ENCODE results near the gene NME4.

Gene NME4

DNA sequence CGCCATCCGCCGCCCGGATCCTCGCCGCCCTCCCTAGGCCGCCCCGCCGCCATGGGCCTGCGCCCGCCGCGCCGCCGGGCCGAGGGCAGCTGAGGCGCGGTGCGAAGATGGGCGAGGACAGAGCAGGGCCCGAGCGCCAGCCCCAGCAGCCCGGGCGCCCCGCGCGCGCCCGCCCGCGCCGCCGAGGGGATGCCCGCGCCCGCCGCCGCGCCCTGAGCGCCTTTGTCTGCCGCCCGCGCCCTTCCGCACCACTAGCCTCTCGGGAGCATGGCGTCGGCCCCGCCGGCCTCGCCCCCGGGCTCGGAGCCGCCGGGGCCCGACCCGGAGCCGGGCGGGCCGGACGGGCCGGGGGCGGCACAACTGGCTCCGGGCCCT lies 28.7 kb downstream of the NME4 start:
- FAIRE-seq, result no peak
- TF ChIP-seq POLR2A (IDR thresholded peaks at IDR 0.05; ENCODE audit: low read depth, low read length) (no peak; the same call in 1 of the 2 replicates), POLR2AphosphoS5 (IDR thresholded peaks at IDR 0.05; ENCODE audit: low read depth, low read length) (no peak), TAF1 (IDR thresholded peaks at IDR 0.05; ENCODE audit: borderline replicate concordance, low read depth, low read length) (no peak)
- DNase-seq (ENCODE audit: insufficient read length), result no peak

DNA sequence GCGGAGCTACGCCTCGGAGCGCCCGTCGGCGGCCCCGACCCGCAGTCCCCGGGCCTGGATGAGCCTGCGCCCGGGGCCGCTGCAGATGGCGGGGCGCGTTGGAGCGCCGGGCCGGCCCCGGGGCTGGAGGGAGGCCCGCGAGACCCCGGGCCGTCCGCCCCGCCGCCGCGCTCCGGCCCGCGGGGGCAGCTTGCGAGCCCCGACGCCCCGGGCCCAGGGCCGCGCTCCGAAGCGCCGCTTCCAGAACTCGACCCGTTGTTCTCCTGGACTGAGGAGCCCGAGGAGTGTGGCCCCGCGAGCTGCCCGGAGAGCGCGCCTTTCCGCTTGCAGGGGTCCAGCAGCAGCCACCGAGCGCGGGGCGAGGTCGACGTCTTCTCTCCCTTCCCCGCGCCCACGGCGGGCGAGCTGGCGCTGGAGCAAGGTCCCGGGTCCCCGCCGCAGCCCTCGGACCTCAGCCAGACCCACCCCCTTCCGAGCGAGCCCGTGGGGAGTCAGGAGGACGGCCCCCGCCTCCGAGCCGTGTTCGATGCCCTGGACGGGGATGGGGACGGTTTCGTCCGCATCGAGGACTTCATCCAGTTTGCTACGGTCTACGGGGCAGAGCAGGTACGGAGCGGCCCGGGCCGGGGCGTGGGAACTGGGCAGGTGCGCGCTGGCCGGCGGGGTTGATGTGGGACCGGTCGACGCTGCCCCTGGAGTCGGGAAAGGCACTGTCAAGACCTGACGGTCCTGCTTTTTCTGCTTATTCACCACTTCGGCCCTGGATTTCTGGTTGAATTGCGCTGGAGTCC lies 29.3 kb downstream of the NME4 start:
- TF ChIP-seq TAF1 (IDR thresholded peaks at IDR 0.05; ENCODE audit: borderline replicate concordance, low read depth, low read length), result no peak
- no peak for TF ChIP-seq POLR2AphosphoS5 (IDR thresholded peaks at IDR 0.05; ENCODE audit: low read depth, low read length)
- TF ChIP-seq POLR2A (IDR thresholded peaks at IDR 0.05; ENCODE audit: low read depth, low read length), result no peak
- DNase-seq (ENCODE audit: insufficient read length) (no peak), FAIRE-seq (no peak)

DNA sequence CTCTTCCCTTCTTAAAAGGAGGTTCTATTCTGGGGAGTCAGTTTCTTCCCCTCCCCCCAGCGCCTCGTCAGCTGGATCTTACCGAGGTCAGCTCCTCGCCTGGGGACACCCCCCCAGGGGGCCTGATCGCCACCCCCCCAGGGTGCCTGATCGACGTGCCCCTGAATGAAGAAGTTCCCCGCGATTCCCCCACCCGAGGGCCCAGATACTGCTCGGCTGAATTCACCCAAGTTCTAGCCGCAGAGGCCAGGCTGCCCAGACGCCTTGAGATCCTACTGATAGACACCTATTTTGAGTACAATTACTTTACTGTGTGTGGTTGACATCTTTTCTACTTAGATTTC lies 29.9 kb downstream of the NME4 start:
- DNase-seq (ENCODE audit: insufficient read length) (no peak), FAIRE-seq (no peak)
- TF ChIP-seq POLR2AphosphoS5 (IDR thresholded peaks at IDR 0.05; ENCODE audit: low read depth, low read length) (no peak), POLR2A (IDR thresholded peaks at IDR 0.05; ENCODE audit: low read depth, low read length) (no peak), TAF1 (IDR thresholded peaks at IDR 0.05; ENCODE audit: borderline replicate concordance, low read depth, low read length) (no peak)

DNA sequence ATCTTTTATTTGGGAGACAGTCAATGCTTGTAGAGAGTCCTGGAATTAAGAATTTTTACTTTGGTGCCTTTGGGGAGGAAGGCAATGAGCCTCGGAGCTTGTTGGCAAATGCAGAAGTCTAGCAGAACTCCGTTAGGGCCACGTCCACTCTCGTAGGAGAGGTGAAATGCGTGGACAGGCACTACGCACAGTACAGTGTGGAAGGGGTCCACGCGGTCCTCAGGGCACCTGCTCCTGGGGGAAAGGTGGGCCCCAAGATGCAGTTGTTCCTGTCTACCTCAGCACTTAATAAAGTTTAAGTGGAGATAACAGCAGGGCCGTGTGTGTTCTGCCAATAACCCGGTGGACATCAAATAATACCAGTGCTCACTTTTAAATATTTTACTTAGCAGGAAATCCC lies 30.3 kb downstream of the NME4 start:
- TF ChIP-seq POLR2AphosphoS5 (IDR thresholded peaks at IDR 0.05; ENCODE audit: low read depth, low read length) (no peak), POLR2A (IDR thresholded peaks at IDR 0.05; ENCODE audit: low read depth, low read length) (no peak), TAF1 (IDR thresholded peaks at IDR 0.05; ENCODE audit: borderline replicate concordance, low read depth, low read length) (no peak)
- DNase-seq (ENCODE audit: insufficient read length), result no peak
- no peak for FAIRE-seq

DNA sequence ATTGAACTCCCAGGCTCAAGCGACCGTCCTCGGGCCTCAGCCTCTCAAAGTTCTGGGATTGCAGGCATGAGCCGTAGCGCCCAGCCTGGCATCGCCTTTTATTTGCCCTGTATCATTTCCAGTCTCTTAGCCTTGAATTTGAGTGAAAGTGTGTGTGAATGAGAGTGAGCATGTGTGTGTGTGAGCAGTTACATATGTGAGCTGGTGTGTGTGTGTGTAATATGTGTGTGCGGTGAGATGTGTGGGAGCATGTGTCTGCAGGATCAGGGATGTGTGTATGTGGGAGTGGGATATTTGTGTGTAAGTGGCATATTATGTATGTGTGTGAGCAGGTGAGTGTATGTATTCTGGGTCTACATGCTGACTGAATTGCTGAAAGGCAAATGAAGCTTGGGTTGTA lies 33.9 kb downstream of the NME4 start:
- FAIRE-seq (no peak), DNase-seq (ENCODE audit: insufficient read length) (no peak)
- TF ChIP-seq POLR2A (IDR thresholded peaks at IDR 0.05; ENCODE audit: low read depth, low read length) (no peak), TAF1 (IDR thresholded peaks at IDR 0.05; ENCODE audit: borderline replicate concordance, low read depth, low read length) (no peak), POLR2AphosphoS5 (IDR thresholded peaks at IDR 0.05; ENCODE audit: low read depth, low read length) (no peak)

DNA sequence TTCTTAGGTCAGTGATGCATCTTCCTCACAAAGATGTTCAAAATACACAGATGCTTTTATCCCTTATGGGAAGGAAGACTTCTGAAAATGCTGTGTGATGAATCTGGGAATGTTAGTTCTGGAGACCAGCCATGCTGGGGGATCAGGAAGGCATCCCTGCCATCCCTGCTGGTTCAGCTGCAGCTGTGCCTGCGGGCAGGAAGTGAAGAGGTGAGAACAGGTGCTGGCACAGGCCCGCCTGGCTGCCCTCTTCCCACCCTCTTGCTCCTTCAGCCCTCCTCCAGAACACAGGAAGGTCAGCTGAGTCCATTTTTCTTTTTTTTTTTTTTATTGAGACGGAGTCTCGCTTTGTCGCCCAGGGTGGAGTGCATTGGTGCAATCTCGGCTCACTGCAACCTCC lies 43.6 kb downstream of the NME4 start:
- FAIRE-seq (no peak), DNase-seq (ENCODE audit: insufficient read length) (no peak)
- no peak for TF ChIP-seq POLR2A (IDR thresholded peaks at IDR 0.05; ENCODE audit: low read depth, low read length)

DNA sequence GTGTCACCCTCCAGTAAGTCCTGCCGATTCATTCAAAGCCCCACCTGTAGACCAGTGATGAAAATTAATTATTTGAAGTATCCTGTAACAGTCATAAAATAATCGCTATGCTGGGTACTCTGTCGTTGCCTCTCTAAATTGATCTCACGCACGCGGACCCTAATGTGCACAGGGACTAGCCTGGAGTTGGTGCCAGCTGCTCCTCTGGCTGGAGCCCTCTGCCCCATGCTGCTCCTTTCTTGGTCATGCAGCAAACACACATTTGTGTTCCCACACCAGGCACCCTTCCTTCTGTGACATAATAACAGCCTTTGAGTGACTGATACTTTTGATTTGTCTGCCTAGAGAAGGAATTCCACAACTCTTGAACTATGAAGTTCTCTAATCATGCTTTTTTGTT lies 44.4 kb downstream of the NME4 start:
- FAIRE-seq, result no peak
- TF ChIP-seq POLR2A (IDR thresholded peaks at IDR 0.05; ENCODE audit: low read depth, low read length), result no peak
- TF ChIP-seq TAF1 (IDR thresholded peaks at IDR 0.05; ENCODE audit: borderline replicate concordance, low read depth, low read length), result no peak
- TF ChIP-seq POLR2AphosphoS5 (IDR thresholded peaks at IDR 0.05; ENCODE audit: low read depth, low read length), result no peak
- DNase-seq (ENCODE audit: insufficient read length), result no peak

DNA sequence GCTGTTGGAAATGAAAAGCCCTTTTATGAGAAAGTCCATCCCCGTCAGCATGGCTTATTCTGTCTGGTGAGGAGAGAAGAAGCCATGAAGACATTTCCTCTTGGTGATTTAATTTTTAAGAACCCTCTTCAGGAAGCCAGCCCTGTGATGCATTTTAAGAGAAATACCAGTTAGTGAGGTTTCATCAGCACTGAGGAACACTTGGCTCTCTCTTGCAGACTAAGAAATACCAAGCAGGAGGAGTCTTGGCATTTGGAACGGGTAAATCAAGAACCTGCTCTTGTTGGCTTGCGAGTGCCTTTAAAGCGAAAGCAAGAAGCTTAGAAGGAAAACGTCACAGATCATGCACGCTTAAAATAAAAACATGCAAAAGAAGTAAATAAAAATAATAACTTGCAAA lies 46.0 kb downstream of the NME4 start:
- DNase-seq (ENCODE audit: insufficient read length) (no peak), FAIRE-seq (no peak)
- TF ChIP-seq TAF1 (IDR thresholded peaks at IDR 0.05; ENCODE audit: borderline replicate concordance, low read depth, low read length) (no peak), POLR2A (IDR thresholded peaks at IDR 0.05; ENCODE audit: low read depth, low read length) (no peak), POLR2AphosphoS5 (IDR thresholded peaks at IDR 0.05; ENCODE audit: low read depth, low read length) (no peak)

DNA sequence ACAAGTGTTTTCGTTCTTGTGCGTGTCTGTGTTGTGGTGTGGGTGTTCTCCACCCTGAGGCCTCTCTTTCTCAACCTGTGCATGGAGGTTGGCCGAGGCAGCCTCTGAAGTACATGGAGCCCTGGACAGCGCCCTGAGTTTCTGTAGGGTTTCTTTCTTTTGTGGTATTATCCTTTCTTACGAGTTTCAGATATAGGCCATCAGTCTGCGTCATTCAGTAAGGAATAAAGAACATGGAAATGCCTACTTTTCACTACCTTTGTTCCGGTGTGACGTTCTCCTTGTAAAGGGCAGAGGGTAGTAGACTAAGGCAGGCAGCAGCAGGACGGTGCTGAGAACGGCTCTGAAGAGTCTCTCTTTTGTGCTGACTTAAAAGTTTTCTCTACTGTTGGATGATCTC lies 47.0 kb downstream of the NME4 start:
- FAIRE-seq, result peak; percentile 61
- no peak for DNase-seq (ENCODE audit: insufficient read length)
- TF ChIP-seq POLR2AphosphoS5 (IDR thresholded peaks at IDR 0.05; ENCODE audit: low read depth, low read length) (no peak), TAF1 (IDR thresholded peaks at IDR 0.05; ENCODE audit: borderline replicate concordance, low read depth, low read length) (no peak), POLR2A (IDR thresholded peaks at IDR 0.05; ENCODE audit: low read depth, low read length) (no peak)

DNA sequence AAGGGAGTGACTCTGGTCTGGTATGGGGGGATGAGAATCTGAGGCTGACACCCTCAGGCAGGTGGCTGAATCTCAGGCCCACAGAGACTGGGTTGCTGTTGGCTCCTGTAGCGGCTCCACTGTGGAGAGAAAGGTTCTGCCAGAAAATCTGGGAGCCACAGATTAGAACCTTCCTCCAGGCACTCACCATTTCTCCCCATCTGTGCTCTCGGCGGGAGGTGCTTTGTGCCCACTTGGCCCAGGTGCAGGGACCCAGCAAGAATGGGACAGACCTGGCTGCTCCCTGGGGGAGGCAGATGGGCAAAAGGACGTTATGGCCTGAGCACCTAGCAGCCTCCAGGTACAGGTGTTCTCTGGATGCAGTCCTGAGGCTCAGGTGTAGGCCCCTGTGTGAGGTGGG lies 48.6 kb downstream of the NME4 start:
- FAIRE-seq, result no peak

More for the DNA sequence above, 48.6 kb downstream of the NME4 start:
- DNase-seq (ENCODE audit: insufficient read length), result no peak
- TF ChIP-seq POLR2AphosphoS5 (IDR thresholded peaks at IDR 0.05; ENCODE audit: low read depth, low read length), result no peak
- no peak for TF ChIP-seq TAF1 (IDR thresholded peaks at IDR 0.05; ENCODE audit: borderline replicate concordance, low read depth, low read length)

Data from GM12892 (cell line).